Effector memory CD8-positive, alpha-beta T cell (primary cell): Measurements from ENCODE around the gene PARP14.

Experiments used
- ATAC-seq: fragments of 150-1000 bp; cut with Tn5 transposase; replicated peaks from 2 replicates; pipeline ENCODE4 v1.10.0; 2021; ENCODE audit warnings: mild to moderate bottlenecking, moderate library complexity
- DNase-seq, 3 experiments: peaks; one replicate each; pipeline ENCODE4 v3.0.0; 2021
- H3K27ac Mint-ChIP-seq, 2 donors: one replicate each; pipeline ENCODE4 v1.8.0; 2022; ENCODE audit warnings: mild to moderate bottlenecking in 2 of 2, mixed read lengths in 2 of 2, moderate library complexity in 2 of 2
- H3K27me3 Mint-ChIP-seq, 2 donors: one replicate each; pipeline ENCODE4 v1.8.0; 2022; ENCODE audit warnings: mixed read lengths in 2 of 2
- H3K36me3 Mint-ChIP-seq: one replicate; pipeline ENCODE4 v1.8.0; 2022; ENCODE audit warnings: mild to moderate bottlenecking, moderate library complexity, mixed read lengths; ENCODE audit not compliant: insufficient read depth
- H3K4me1 Mint-ChIP-seq, 2 donors: one replicate each; pipeline ENCODE4 v1.8.0; 2022; ENCODE audit warnings: low read depth in 2 of 2, mixed read lengths in 2 of 2
- H3K4me3 Mint-ChIP-seq, 2 donors: one replicate each; pipeline ENCODE4 v1.8.0; 2022; ENCODE audit warnings: mild to moderate bottlenecking in 2 of 2, mixed read lengths in 2 of 2, moderate library complexity in 2 of 2
- H3K9me3 Mint-ChIP-seq, 2 donors: one replicate each; pipeline ENCODE4 v1.8.0; 2022; ENCODE audit warnings: mixed read lengths in 2 of 2

Gene PARP14

GRCh38 chr3:122661633-122662032 is 19.0 kb upstream of the PARP14 start:
- H3K9me3 Mint-ChIP-seq = peaks cover 3 to 9% of the 10 kb centered on the region in 2 donors
- ATAC-seq (peak; percentile 52), DNase-seq (no peak)
- no peaks in the 10 kb centered on the region for H3K27me3 Mint-ChIP-seq
- no peaks in the 10 kb centered on the region for H3K36me3 Mint-ChIP-seq
- peak overlapping the region; percentile 15 to 44 for H3K27ac Mint-ChIP-seq
- peaks cover 9% of the 10 kb centered on the region in 2 donors for H3K4me1 Mint-ChIP-seq
- H3K4me3 Mint-ChIP-seq = peak overlapping the region; percentile 55 to 64

GRCh38 chr3:122662505-122662904 is 18.1 kb upstream of the PARP14 start:
- no peak overlapping the region for H3K27ac Mint-ChIP-seq
- peaks cover 3 to 9% of the 10 kb centered on the region in 2 donors for H3K9me3 Mint-ChIP-seq
- H3K4me3 Mint-ChIP-seq = no peak overlapping the region
- ATAC-seq = no peak
- no peaks in the 10 kb centered on the region for H3K27me3 Mint-ChIP-seq
- H3K4me1 Mint-ChIP-seq = peaks cover 9% of the 10 kb centered on the region in 2 donors
- no peaks in the 10 kb centered on the region for H3K36me3 Mint-ChIP-seq
- DNase-seq = no peak

GRCh38 chr3:122665226-122665786 is 15.3 kb upstream of the PARP14 start:
- Mint-ChIP-seq H3K36me3 (no peaks in the 10 kb centered on the region), H3K4me3 (no peak overlapping the region), H3K4me1 (peaks cover 9 to 12% of the 10 kb centered on the region in 2 donors), H3K9me3 (peaks cover 3 to 9% of the 10 kb centered on the region in 2 donors), H3K27ac (no peak overlapping the region), H3K27me3 (no peaks in the 10 kb centered on the region)
- DNase-seq (no peak), ATAC-seq (no peak)

GRCh38 chr3:122665881-122666280 is 14.8 kb upstream of the PARP14 start:
- DNase-seq (no peak), ATAC-seq (no peak)
- H3K9me3 Mint-ChIP-seq = peaks cover 3 to 4% of the 10 kb centered on the region in 2 donors
- no peaks in the 10 kb centered on the region for H3K27me3 Mint-ChIP-seq
- peaks cover 9 to 10% of the 10 kb centered on the region in 2 donors for H3K4me1 Mint-ChIP-seq
- no peak overlapping the region for H3K27ac Mint-ChIP-seq
- H3K4me3 Mint-ChIP-seq = no peak overlapping the region
- no peaks in the 10 kb centered on the region for H3K36me3 Mint-ChIP-seq

GRCh38 chr3:122668930-122669730 is 11.5 kb upstream of the PARP14 start:
- DNase-seq = no peak
- H3K27ac Mint-ChIP-seq = peak overlapping the region in 1 of 2 donors; percentile 8

GRCh38 chr3:122671553-122671952 is 9.1 kb upstream of the PARP14 start:
- ATAC-seq = no peak
- Mint-ChIP-seq H3K27ac (no peak overlapping the region), H3K27me3 (no peaks in the 10 kb centered on the region), H3K9me3 (no peaks in the 10 kb centered on the region), H3K4me1 (peaks cover 0 to 3% of the 10 kb centered on the region in 2 donors), H3K36me3 (no peaks in the 10 kb centered on the region), H3K4me3 (no peak overlapping the region)
- no peak for DNase-seq

More at GRCh38 chr3:122668930-122669730, 11.5 kb upstream of the PARP14 start:
- peak; percentile 14 for ATAC-seq
- H3K9me3 Mint-ChIP-seq = no peaks in the 10 kb centered on the region
- H3K4me1 Mint-ChIP-seq = peaks cover 0 to 3% of the 10 kb centered on the region in 2 donors
- H3K4me3 Mint-ChIP-seq = no peak overlapping the region
- no peaks in the 10 kb centered on the region for H3K27me3 Mint-ChIP-seq
- no peaks in the 10 kb centered on the region for H3K36me3 Mint-ChIP-seq

- ATAC-seq (no peak), DNase-seq (no peak)
- Mint-ChIP-seq H3K27me3 (no peaks in the 10 kb centered on the region), H3K4me3 (no peak overlapping the region), H3K36me3 (no peaks in the 10 kb centered on the region), H3K27ac (no peak overlapping the region), H3K9me3 (no peaks in the 10 kb centered on the region), H3K4me1 (peaks cover 6 to 13% of the 10 kb centered on the region in 2 donors)
Observed at GRCh38 chr3:122674339-122674738, 6.3 kb upstream of the PARP14 start.

- peaks cover 18% of the 10 kb centered on the region for H3K36me3 Mint-ChIP-seq
- H3K4me1 Mint-ChIP-seq = peaks cover 18 to 31% of the 10 kb centered on the region in 2 donors
- H3K9me3 Mint-ChIP-seq = no peaks in the 10 kb centered on the region
- no peak overlapping the region for H3K27ac Mint-ChIP-seq
- no peak for DNase-seq
- no peaks in the 10 kb centered on the region for H3K27me3 Mint-ChIP-seq
- H3K4me3 Mint-ChIP-seq = no peak overlapping the region
- no peak for ATAC-seq
Observed at GRCh38 chr3:122676759-122677158, 3.9 kb upstream of the PARP14 start.

GRCh38 chr3:122677216-122677615 is 3.4 kb upstream of the PARP14 start:
- DNase-seq (no peak), ATAC-seq (no peak)
- Mint-ChIP-seq H3K4me3 (no peak overlapping the region), H3K27ac (no peak overlapping the region), H3K36me3 (peaks cover 19% of the 10 kb centered on the region), H3K4me1 (peaks cover 23 to 35% of the 10 kb centered on the region in 2 donors), H3K27me3 (no peaks in the 10 kb centered on the region), H3K9me3 (no peaks in the 10 kb centered on the region)

- DNase-seq (no peak), ATAC-seq (no peak)
- Mint-ChIP-seq H3K27ac (peak overlapping the region; percentile 96 to 98), H3K4me3 (peak overlapping the region; percentile 3 to 25), H3K9me3 (no peaks in the 10 kb centered on the region), H3K27me3 (no peaks in the 10 kb centered on the region), H3K4me1 (peaks cover 36 to 47% of the 10 kb centered on the region in 2 donors), H3K36me3 (peaks cover 31% of the 10 kb centered on the region)
Observed at GRCh38 chr3:122678506-122678905, 2.1 kb upstream of the PARP14 start.

GRCh38 chr3:122679085-122679881 is 1.4 kb upstream of the PARP14 start:
- DNase-seq (peak; percentile 81 to 83 (median 83)), ATAC-seq (peak; percentile 67)
- Mint-ChIP-seq H3K9me3 (no peaks in the 10 kb centered on the region), H3K36me3 (peaks cover 31% of the 10 kb centered on the region), H3K4me3 (peak overlapping the region; percentile 87 to 92), H3K4me1 (peaks cover 41 to 51% of the 10 kb centered on the region in 2 donors), H3K27ac (peak overlapping the region; percentile 96 to 98), H3K27me3 (no peaks in the 10 kb centered on the region)

GRCh38 chr3:122679882-122680474 is 661 bp upstream of the PARP14 start:
- peak overlapping the region; percentile 87 to 92 for H3K4me3 Mint-ChIP-seq
- DNase-seq = peak in 1 of 3 experiments; percentile 14
- peaks cover 38% of the 10 kb centered on the region for H3K36me3 Mint-ChIP-seq
- ATAC-seq = peak; percentile 7
- H3K4me1 Mint-ChIP-seq = peaks cover 47 to 52% of the 10 kb centered on the region in 2 donors
- no peaks in the 10 kb centered on the region for H3K9me3 Mint-ChIP-seq
- no peaks in the 10 kb centered on the region for H3K27me3 Mint-ChIP-seq
- peak overlapping the region; percentile 96 to 98 for H3K27ac Mint-ChIP-seq
